ENCODE measurements around the gene MIAT. TPM values are rescaled to one million over a fixed set of nuclear protein-coding genes. Genes with fewer than 3 reads are reported as not detected.

The MIAT gene
- total and polyA plus RNA-seq, 9 of the 15 experiments (the other 6 are each of a cell fraction or from before 2014, with no cell fraction given), result 0.03 to 0.93 (median 0.34) TPM

DNA sequence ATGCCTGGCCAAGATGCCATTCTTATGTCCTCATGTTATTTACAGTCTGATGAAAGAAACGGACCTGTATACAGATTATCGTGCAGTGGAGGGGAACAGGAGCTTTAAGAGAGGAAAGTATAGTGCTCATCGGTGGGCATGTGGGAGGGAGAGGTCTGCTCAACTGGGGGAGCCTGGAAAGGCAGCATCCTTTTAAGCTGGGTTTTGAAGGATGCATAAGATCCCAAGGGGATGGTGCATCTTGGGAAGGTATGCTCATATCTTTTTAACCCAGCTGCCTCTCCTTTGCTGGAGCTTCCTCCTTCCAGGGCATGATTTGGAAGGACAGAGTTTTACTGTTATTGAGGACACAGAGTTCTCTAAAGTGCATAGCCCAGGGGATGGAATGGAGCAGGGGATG lies 34.8 kb downstream of the MIAT start (continued):
- TF ChIP-seq TSHZ1 (CRISPR knock-in tag; IDR thresholded peaks at IDR 0.05), result no peak
- no peak for TF ChIP-seq GATAD2A (IDR thresholded peaks at IDR 0.05)
- no peak for TF ChIP-seq ZNF707 (CRISPR knock-in tag; conservative IDR thresholded peaks at IDR 0.05)
- no peak for TF ChIP-seq CREM (IDR thresholded peaks at IDR 0.05; ENCODE audit: low read depth)
- TF ChIP-seq, protein P1, sequence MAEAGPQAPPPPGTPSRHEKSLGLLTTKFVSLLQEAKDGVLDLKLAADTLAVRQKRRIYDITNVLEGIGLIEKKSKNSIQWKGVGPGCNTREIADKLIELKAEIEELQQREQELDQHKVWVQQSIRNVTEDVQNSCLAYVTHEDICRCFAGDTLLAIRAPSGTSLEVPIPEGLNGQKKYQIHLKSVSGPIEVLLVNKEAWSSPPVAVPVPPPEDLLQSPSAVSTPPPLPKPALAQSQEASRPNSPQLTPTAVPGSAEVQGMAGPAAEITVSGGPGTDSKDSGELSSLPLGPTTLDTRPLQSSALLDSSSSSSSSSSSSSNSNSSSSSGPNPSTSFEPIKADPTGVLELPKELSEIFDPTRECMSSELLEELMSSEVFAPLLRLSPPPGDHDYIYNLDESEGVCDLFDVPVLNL (CRISPR knock-in tag; IDR thresholded peaks at IDR 0.05; ENCODE audit: low read depth), result no peak
- TF ChIP-seq CREB3 (tag; conservative IDR thresholded peaks at IDR 0.05; ENCODE audit: low read depth), result no peak
- TF ChIP-seq, protein P2, sequence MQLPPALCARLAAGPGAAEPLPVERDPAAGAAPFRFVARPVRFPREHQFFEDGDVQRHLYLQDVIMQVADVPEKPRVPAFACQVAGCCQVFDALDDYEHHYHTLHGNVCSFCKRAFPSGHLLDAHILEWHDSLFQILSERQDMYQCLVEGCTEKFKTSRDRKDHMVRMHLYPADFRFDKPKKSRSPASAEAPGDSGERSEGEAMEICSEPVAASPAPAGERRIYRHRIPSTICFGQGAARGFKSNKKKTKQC (CRISPR knock-in tag; IDR thresholded peaks at IDR 0.05), result no peak
- no peak for TF ChIP-seq CBX1 (IDR thresholded peaks at IDR 0.05; ENCODE audit: low read depth)
- TF ChIP-seq, protein P3, sequence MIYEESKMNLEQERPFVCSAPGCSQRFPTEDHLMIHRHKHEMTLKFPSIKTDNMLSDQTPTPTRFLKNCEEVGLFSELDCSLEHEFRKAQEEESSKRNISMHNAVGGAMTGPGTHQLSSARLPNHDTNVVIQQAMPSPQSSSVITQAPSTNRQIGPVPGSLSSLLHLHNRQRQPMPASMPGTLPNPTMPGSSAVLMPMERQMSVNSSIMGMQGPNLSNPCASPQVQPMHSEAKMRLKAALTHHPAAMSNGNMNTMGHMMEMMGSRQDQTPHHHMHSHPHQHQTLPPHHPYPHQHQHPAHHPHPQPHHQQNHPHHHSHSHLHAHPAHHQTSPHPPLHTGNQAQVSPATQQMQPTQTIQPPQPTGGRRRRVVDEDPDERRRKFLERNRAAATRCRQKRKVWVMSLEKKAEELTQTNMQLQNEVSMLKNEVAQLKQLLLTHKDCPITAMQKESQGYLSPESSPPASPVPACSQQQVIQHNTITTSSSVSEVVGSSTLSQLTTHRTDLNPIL (CRISPR knock-in tag; IDR thresholded peaks at IDR 0.05), result no peak
- TF ChIP-seq, protein P4, sequence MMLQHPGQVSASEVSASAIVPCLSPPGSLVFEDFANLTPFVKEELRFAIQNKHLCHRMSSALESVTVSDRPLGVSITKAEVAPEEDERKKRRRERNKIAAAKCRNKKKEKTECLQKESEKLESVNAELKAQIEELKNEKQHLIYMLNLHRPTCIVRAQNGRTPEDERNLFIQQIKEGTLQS (IDR thresholded peaks at IDR 0.05), result no peak
- TF ChIP-seq, protein P4 (CRISPR knock-in tag; conservative IDR thresholded peaks at IDR 0.05), result no peak
- no peak for TF ChIP-seq RBFOX2 (IDR thresholded peaks at IDR 0.05; ENCODE audit: low read depth, low read length)
- no peak for TF ChIP-seq CCNT2 (IDR thresholded peaks at IDR 0.05; ENCODE audit: borderline replicate concordance, extremely low read depth, insufficient read length, low read depth, low read length)
- TF ChIP-seq NR4A1 (CRISPR knock-in tag; IDR thresholded peaks at IDR 0.05), result no peak
- no peak for TF ChIP-seq NR4A1 (tag; IDR thresholded peaks at IDR 0.05)
